ENCODE measurements around the gene PSME2. TPM values are rescaled to one million over a fixed set of nuclear protein-coding genes. Genes with fewer than 3 reads are reported as not detected.
A peak's percentile ranks its signal among the peaks of the same experiment; 100 is the strongest.

PSME2 gene
- total and polyA plus RNA-seq, 2 of the 13 experiments (the other 11 are each of a cell fraction or from before 2014, with no cell fraction given) = 332 to 716 TPM

DNA sequence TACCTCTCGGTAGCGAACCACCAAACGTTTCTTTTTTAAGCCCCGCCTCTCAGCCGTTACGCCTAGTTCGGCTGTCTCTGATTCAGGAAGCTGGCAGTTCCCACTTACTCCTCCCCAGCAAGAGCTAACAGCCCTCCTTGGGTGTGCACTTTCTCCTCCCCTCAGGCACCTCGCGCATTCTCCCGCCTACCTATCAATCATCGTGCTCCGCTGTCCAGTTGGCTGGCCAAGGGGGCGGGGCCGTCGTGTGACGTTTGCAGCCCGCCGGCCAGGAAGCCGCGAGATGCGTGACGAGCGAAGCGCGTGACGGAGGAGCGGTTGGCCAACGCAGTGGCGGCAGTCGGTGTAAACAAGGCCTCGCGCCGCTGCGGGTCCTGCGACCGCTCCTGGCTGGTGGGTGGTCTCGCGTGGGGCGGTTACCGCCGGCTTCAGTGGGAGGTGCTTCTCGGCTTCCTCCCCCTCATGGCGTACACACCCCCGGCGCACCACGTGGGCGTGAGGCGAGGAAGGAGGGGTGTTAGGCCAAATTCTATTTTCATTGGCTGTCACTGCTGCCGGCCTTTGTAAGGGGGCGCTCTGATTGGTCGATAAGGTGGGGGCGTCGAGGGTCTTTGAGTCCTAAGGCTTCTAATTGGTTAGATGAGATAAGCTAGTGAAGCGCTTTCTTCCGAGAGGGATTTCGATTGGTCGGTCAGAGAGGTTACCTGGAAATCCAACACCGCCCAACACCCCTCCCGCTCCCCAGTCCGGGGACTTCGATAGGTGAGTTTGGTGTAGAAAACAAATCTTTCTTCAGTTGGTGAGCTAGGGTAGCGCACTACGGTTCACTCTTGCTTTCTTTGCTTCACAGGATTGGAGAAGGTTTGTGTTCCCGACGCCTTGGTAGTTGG is 31.6 kb downstream of the PSME2 start, which contains the start of the genes DCAF11 and NRL (continued):
- TF ChIP-seq UBTF (CRISPR knock-in tag; IDR thresholded peaks at IDR 0.05) (peak; percentile 16; the same call in 1 of the 2 replicates), ZNF207 (IDR thresholded peaks at IDR 0.05; ENCODE audit: borderline replicate concordance) (no peak), SIN3A (IDR thresholded peaks at IDR 0.05; ENCODE audit: borderline replicate concordance, low read depth, low read length) (peak; percentile 87), NRL (CRISPR knock-in tag; IDR thresholded peaks at IDR 0.05; ENCODE audit: borderline replicate concordance) (peak; percentile 98), AKNA (CRISPR knock-in tag; IDR thresholded peaks at IDR 0.05; ENCODE audit: borderline replicate concordance) (no peak), ZNF558 (CRISPR knock-in tag; IDR thresholded peaks at IDR 0.05; ENCODE audit: borderline replicate concordance) (no peak), RAD21 (CRISPR knock-in tag; IDR thresholded peaks at IDR 0.05) (peak; percentile 78), ZNF33B (CRISPR knock-in tag; IDR thresholded peaks at IDR 0.05) (peak; percentile 98; the same call in 1 of the 2 replicates), POLR2AphosphoS2 (IDR thresholded peaks at IDR 0.05; ENCODE audit: low read depth, low read length) (peak; percentile 87; the same call in 1 of the 2 replicates), CREBL2 (CRISPR knock-in tag; IDR thresholded peaks at IDR 0.05; ENCODE audit: borderline replicate concordance) (peak; percentile 99), ZSCAN12 (CRISPR knock-in tag; IDR thresholded peaks at IDR 0.05) (no peak; the same call in 1 of the 2 replicates), GPBP1L1 (CRISPR knock-in tag; IDR thresholded peaks at IDR 0.05) (no peak), NR2F1 (CRISPR knock-in tag; IDR thresholded peaks at IDR 0.05) (no peak; a peak in 1 of 4 replicates), MYNN (CRISPR knock-in tag; IDR thresholded peaks at IDR 0.05; ENCODE audit: low read depth) (peak; percentile 94), ZNF775 (CRISPR knock-in tag; IDR thresholded peaks at IDR 0.05; ENCODE audit: borderline replicate concordance) (no peak), MXD3 (CRISPR knock-in tag; IDR thresholded peaks at IDR 0.05) (peak; percentile 99), RARA (CRISPR knock-in tag; IDR thresholded peaks at IDR 0.05) (peak; percentile 67; the same call in 1 of the 2 replicates), KLF16 (CRISPR knock-in tag; IDR thresholded peaks at IDR 0.05) (peak in 1 of 2 experiments; percentile 99; a peak in 2 of 4 replicates), ZNF629 (CRISPR knock-in tag; conservative IDR thresholded peaks at IDR 0.05) (0 out of 2 replicates have a peak, but pooled peaks have one; percentile 38)
